Peyer's patch (tissue), 4 donors: Measurements from ENCODE around the gene FAM236C. TPM values are rescaled to one million over a fixed set of nuclear protein-coding genes. Genes with fewer than 3 reads are reported as not detected.
"Not testable (repeated sequence)": the region's sequence is repeated elsewhere in the genome, so short reads cannot be mapped to it uniquely, and the experiment has no call there.

Experiments
- DNase-seq, 3 donors: peaks; one replicate each; pipeline ENCODE4 v3.0.0-alpha.2; 2017 to 2019
- H3K27ac ChIP-seq, 4 donors: fragments of 200-600 bp; sonication (generic); one replicate each; pipeline ENCODE4 v1.5.1; 2016 to 2019
- H3K27me3 ChIP-seq, 2 donors: fragments of 200-600 bp; sonication (generic); one replicate each; pipeline ENCODE4 v1.5.1; 2019
- H3K36me3 ChIP-seq, 3 donors: fragments of 200-600 bp; sonication (generic); one replicate each; pipeline ENCODE4 v1.5.1; 2016 to 2019
- H3K4me1 ChIP-seq, 4 donors: fragments of 200-600 bp; sonication (generic); one replicate each; pipeline ENCODE4 v1.5.1; 2016 to 2019
- H3K4me3 ChIP-seq, 4 donors: fragments of 200-600 bp; sonication (generic); 1 replicate in 3 of 4; 2 replicates in 1 of 4; pipeline ENCODE4 v1.5.1; 2016 to 2019; ENCODE audit warnings: mild to moderate bottlenecking in 1 of 4
- H3K9me3 ChIP-seq, 4 donors: fragments of 200-600 bp; sonication (generic); one replicate each; pipeline ENCODE4 v1.5.1; 2016 to 2019; ENCODE audit warnings: mild to moderate bottlenecking in 1 of 4
- total RNA-seq, 4 donors: library from RNA; depleted of rRNA; stranded (reverse); fragments of >200 nt; gene quantifications; one replicate each; pipeline ENCODE4 v1.1.0, GENCODE V29; 2016

FAM236C gene
- total RNA-seq: not detected

DNA sequence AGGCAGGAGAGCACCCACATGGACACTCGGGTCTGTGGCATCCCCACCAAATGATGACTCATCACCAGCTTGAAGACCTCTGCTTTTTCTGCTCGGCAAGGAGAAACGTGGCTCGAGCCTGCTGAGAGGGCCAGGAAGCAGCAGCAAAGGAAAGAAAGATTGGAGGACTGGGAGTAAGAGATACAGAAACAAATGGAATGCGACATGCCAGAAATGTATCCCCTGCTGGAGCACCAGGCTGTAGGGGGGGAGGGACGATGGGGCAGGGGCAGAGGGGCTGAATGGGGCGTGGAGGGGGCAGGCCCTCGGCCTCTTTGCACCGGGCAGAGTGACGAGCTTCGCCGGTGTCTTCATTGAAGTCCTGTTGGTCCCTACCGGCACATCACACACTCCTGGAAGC, at the start of gene FAM236C:
Gene FAM236C, plus strand, starts transcription at position 301 of the 400 bp plus-strand sequence. CDS start 100 bp downstream, outside the sequence.
- H3K27me3 ChIP-seq, H3K36me3 ChIP-seq, H3K9me3 ChIP-seq, H3K27ac ChIP-seq, H3K4me3 ChIP-seq, H3K4me1 ChIP-seq, DNase-seq: not testable (repeated sequence)

DNA sequence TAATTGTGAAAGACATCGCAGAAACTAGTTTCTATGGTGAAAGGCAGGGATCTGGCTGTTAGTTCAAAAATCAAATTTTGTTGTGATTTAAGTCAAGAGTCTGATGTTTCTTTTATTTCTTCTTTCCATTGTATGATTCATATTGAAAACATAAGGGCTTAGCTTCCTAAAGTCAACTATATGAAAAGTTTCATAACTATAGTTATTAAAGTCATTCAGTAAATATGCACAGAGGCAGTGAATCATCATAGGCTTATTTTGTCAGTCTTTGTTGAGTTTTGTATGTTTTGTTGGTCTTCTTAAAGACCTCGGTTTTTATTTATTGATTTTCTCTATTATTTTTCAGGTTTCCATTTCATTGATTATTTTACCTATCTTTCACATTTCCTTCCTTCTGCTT, 29.5 kb upstream of the FAM236C start:
- H3K4me1 ChIP-seq, DNase-seq, H3K27ac ChIP-seq, H3K9me3 ChIP-seq, H3K36me3 ChIP-seq, H3K4me3 ChIP-seq, H3K27me3 ChIP-seq: not testable (repeated sequence)

DNA sequence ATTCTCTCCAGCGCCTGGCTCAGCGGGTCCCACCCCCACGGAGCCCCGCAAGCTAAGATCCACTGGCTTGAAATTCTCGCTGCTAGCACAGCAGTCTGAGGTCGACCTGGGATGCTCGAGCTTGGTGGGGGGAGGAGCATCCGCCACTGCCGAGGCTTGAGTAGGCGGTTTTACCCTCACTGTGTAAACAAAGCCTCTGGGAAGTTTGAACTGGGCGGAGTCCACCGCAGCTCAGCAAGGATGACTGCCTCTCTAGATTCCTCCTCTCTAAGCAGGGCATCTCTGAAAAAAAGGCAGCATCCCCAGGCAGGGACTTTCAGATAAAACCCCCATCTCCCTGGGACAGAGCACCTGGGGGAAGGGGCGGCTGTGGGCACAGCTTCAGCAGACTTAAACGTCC, 22.7 kb upstream of the FAM236C start:
- H3K27me3 ChIP-seq, H3K36me3 ChIP-seq, H3K4me3 ChIP-seq, H3K27ac ChIP-seq, DNase-seq, H3K4me1 ChIP-seq, H3K9me3 ChIP-seq: not testable (repeated sequence)

DNA sequence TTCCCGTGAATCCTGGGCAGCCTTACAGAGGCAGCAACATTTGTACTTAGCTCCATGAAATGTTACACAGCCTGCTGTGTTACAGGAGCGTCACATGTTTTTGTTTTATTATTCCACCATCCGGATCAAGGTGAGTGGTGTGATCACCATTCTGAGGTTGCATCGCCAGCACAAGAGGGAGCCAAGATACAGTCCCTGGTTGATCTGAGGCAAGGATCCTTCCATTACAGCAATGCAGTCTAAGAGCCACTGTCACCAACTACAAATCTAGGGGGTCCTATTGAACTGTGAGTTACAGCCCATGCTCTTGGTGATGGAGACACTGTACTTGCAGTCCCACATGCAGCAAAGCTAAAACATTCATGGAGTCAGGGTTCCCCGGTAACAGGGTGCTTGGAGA, 3.7 kb downstream of the FAM236C start:
- H3K9me3 ChIP-seq, H3K4me3 ChIP-seq, H3K27ac ChIP-seq, H3K36me3 ChIP-seq, H3K4me1 ChIP-seq, DNase-seq, H3K27me3 ChIP-seq: not testable (repeated sequence)

DNA sequence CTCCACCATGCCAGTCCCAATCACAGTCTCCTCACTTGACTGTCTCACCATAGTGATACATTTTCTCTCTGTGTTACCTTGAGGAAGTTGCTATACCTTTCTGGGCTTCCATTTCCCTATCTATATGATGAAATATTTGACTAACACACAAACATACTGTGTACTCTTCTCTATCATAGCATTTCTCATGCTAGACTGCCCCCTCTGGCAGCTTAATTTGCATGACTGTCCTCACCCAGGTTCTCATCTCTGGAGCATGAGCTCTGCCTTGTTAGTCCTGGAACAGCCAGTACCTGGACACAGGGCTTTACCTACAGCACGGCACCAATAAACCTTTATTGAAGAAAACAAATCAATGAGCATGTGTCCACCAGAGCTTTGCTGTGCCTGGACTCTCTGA, 19.9 kb downstream of the FAM236C start:
- not testable (repeated sequence) for H3K36me3 ChIP-seq, H3K9me3 ChIP-seq, H3K27ac ChIP-seq, H3K4me1 ChIP-seq, H3K27me3 ChIP-seq, DNase-seq, H3K4me3 ChIP-seq

DNA sequence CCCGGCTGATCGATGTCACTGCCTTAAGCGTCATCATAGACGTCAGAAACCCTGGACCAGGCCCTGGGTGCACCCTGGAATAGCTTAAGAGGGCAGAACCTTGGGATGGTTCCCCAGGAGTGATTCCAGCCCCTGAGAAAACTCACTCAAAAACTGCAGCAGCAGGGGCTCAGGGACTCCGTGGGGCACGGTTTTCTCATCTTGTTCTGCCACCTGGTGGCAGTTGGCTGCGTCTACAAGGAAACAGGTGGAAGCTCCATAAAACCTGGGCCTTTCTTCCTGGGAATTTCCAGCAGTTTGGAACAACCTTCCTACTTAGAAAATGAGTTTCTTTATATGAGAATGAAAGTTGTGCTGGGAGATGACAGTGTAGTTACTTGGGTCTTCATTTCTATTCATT, 24.0 kb downstream of the FAM236C start:
- not testable (repeated sequence) for H3K9me3 ChIP-seq, DNase-seq, H3K27me3 ChIP-seq, H3K36me3 ChIP-seq, H3K4me3 ChIP-seq, H3K27ac ChIP-seq, H3K4me1 ChIP-seq

DNA sequence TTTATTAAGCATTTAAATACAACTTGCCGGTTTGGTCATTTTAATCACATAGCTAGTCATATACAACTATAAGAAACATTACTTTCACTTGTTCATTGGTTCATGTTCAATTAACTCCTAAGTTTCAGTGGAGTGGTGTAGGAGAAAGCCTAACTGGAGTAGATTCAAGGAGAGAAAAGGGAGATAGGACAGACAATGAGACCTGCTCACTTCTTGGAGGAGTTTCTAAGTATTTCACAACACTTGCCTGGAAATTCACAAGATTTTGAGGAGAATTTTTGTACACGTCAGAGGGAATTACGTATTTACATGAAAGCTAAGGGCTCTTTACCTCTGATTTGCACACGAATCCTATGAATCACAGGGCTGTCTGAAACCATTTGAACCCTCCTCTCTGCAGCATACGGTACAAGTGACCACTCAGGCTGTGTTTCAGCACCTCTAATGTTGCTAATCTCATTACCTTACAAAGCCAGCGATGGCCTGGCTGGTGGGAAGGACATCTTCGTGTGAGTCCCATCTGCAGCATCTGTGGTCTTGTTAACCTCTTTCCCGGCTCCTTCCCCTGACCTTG, 24.6 kb downstream of the FAM236C start:
- DNase-seq, H3K27me3 ChIP-seq: not testable (repeated sequence)

DNA sequence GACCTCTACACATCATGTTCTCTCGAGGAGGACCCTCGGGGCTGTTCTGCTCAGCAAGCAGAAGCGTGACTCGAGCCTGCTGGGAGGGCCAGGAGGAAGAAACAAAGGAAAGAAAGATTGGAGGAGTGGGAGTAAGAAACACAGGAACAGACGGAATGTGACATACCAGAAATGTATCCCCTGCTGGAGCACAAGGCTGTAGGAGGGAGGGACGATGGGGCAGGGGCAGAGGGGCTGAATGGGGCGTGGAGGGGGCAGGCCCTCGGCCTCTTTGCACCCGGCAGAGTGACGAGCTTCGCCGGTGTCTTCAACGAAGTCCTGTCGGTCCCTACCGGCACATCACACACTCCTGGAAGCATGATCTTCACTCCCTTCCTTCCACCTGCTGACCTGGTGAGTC, 25.5 kb downstream of the FAM236C start, which contains the start of gene FAM236A:
Gene FAM236A, plus strand, starts transcription at position 301 of the 400 bp plus-strand sequence. Its CDS starts 57 bp downstream, at position 358.
- not testable (repeated sequence) for H3K4me3 ChIP-seq, DNase-seq, H3K4me1 ChIP-seq, H3K27ac ChIP-seq, H3K9me3 ChIP-seq, H3K36me3 ChIP-seq, H3K27me3 ChIP-seq

More for the DNA sequence above, 24.6 kb downstream of the FAM236C start:
- H3K36me3 ChIP-seq, H3K27ac ChIP-seq, H3K4me3 ChIP-seq, H3K4me1 ChIP-seq, H3K9me3 ChIP-seq: not testable (repeated sequence)

DNA sequence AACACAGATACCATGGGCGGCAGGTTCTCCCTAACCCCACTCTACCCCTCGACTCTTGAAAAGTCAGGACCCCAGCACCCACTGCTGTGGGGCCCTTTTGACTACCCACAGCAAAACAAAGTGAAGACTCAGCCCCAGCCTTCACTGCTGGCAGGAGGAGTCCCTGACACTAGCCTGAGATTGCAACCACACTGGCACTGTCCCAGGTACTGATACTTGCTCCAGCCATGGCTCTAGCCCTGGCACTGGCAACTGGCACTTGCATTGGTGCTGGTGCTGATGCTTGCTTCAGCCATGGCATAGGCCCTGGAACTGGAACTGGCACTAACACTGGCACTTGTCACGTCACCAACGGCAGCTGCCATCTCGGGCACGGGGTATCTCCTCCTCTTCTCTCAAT, 29.9 kb downstream of the FAM236C start:
- not testable (repeated sequence) for H3K36me3 ChIP-seq, H3K9me3 ChIP-seq, H3K4me3 ChIP-seq, H3K4me1 ChIP-seq, DNase-seq, H3K27me3 ChIP-seq, H3K27ac ChIP-seq

DNA sequence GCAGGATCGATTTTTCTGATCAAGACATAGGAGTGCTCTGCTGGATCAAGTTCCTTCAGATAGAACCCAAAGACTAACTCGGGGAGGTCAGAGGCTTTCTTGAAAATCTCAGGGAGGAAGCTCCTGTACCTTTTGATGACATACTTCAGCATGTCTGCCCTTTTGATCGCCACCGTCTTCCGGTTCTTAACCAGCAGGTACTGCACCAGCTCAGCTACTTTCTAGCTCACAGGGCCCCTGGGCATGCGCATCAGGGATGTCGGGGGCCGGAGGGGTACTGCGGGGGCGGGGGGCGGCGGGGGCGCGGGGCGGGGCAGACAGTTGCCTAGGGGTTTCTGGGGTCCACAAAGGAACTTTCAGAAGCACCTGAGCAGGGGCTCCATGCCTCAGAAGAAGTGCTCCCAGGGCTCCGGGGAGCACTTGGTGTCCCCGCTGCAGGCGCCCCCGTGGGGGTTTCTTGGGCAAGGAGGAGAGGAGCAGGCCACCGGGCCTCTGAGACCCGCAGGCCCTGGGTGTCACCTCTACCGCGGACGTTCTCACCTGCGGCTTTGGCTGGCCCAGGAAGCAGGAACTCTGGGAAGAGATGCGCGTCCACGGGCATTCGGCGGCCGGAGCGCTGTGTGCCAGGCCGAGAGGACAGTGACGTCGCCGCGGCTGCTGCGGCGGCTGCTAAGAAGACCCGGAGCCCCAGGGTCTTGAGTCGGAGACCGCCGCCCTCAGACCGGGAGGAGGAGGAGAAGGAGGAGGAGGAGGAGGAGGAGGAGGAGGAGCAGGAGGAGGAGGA, 30.8 kb downstream of the FAM236C start:
- H3K4me1 ChIP-seq, H3K27me3 ChIP-seq, H3K27ac ChIP-seq, H3K9me3 ChIP-seq, DNase-seq, H3K4me3 ChIP-seq, H3K36me3 ChIP-seq: not testable (repeated sequence)

DNA sequence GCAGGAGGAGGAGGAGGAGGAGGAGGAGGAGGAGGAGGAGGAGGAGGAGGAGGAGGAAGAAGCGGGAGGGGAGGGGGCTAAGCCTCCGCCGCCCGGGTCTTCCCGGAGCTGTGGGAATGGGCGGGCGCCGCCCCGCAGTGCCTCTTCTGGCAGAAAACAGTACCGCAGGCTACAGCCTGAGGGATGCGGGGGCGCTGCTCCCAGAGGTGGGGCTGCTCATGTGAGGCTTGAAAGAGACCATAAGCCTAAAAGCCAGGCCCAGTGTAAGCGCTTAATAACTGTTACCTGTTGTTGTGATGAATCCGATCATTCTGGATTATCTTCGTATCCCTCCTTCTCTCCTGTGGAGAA, 31.4 kb downstream of the FAM236C start, which contains the start of gene DMRTC1:
Gene DMRTC1, minus strand, starts transcription at position 19 of the 351 bp plus-strand sequence. CDS start 68,143 bp downstream, outside the sequence.
- not testable (repeated sequence) for DNase-seq, H3K9me3 ChIP-seq, H3K27me3 ChIP-seq, H3K27ac ChIP-seq, H3K4me1 ChIP-seq, H3K4me3 ChIP-seq, H3K36me3 ChIP-seq

DNA sequence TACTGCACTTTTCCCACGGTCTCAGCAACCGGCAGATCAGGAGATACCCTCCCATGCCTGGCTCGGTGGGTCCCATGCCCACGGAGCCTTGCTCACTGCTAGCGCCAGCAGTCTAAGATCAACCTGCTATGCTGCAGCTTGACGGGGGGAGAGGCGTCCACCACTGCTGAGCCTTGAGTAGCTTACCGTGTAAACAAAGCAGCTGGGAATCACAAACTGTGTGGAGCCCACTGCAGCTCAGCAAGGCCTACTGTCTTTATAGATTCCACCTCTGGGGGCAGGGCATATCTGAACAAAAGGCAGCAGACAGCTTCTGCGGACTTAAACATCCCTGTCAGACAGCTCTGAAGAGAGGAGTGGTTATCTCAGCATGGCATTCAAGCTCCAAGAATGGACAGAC, 47.6 kb downstream of the FAM236C start:
- not testable (repeated sequence) for H3K27ac ChIP-seq, DNase-seq, H3K36me3 ChIP-seq, H3K27me3 ChIP-seq, H3K4me1 ChIP-seq, H3K4me3 ChIP-seq, H3K9me3 ChIP-seq

Other genes with a start within 250 kb of the FAM236C start
- gene PHKA1, start 198.3 kb upstream of the FAM236C start, total RNA-seq: 1 to 10 TPM; 2.5 to 6.3 (median 4.4) TPM
- gene DMRTC1B, start 135.7 kb upstream of the FAM236C start, total RNA-seq: not detected
- not detected for gene FAM236B, start 130.0 kb upstream of the FAM236C start, total RNA-seq
- gene FAM236D, start 104.4 kb upstream of the FAM236C start, total RNA-seq: not detected
- gene FAM236A, start 25.6 kb downstream of the FAM236C start, total RNA-seq: not detected
- not detected for gene DMRTC1, start 31.2 kb downstream of the FAM236C start, total RNA-seq
- not detected for gene PABPC1L2B, start 90.3 kb downstream of the FAM236C start, total RNA-seq
- gene PABPC1L2A, start 166.9 kb downstream of the FAM236C start, total RNA-seq: not detected